ENCODE measurements around the gene AZIN2.

DNA sequence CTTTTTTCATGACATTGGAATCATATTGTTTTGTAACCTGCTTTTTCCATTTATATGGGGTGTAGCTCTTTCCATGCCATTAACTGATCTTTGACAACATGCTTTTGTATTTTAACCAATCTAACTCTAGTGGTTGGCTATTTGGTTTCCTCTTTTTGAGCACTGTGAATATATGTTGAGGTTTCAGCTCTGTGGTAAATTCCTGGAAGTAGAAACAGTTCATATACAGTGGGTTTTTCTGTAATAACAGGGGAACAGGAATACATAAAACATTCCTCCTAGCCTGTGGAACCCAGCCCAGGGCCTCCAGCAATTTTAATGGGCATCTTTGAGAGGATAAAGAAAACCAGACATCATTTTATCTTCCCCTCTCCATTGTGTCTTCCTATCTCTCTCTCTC lies 17.4 kb downstream of the AZIN2 start:
- TF ChIP-seq EZH2 (IDR thresholded peaks at IDR 0.05; ENCODE audit: low read depth, low read length, severe bottlenecking) (no peak), POLR2A (IDR thresholded peaks at IDR 0.05; ENCODE audit: control extremely low read depth in 1 of 2, low read depth in 2 of 2, low read length in 2 of 2) (no peak), POLR2AphosphoS5 (IDR thresholded peaks at IDR 0.05; ENCODE audit: low read depth, low read length) (no peak)

All from H1 (cell line).